MM.1S (cell line): Measurements from ENCODE around the gene TMEM208.

Experiments used
- DNase-seq: peaks from one replicate; pipeline ENCODE4 v3.0.0-alpha.2; 2015
- H2AFZ ChIP-seq: fragments of 300-600 bp; sonication (generic); 2 replicates; pipeline ENCODE4 v1.6.0; 2016; ENCODE audit warnings: antibody characterized with exemption, low read length
- H3F3A ChIP-seq: fragments of 300-600 bp; sonication (generic); 2 replicates; pipeline ENCODE4 v1.6.1; 2016; ENCODE audit warnings: mild to moderate bottlenecking, antibody characterized with exemption, low read length, moderate library complexity, mixed read lengths; ENCODE audit not compliant: insufficient read depth
- H3K27ac ChIP-seq: fragments of 300-600 bp; sonication (generic); 2 replicates; pipeline ENCODE4 v1.5.1; 2016; ENCODE audit warnings: mild to moderate bottlenecking, low read length
- H3K27me3 ChIP-seq: fragments of 300-600 bp; sonication (generic); replicated peaks from 2 replicates; pipeline ENCODE4 v1.6.0; 2016; ENCODE audit warnings: low read length; ENCODE audit not compliant: insufficient read depth
- H3K36me3 ChIP-seq: fragments of 300-600 bp; sonication (generic); replicated peaks from 2 replicates; pipeline ENCODE4 v1.6.1; 2016; ENCODE audit warnings: mild to moderate bottlenecking, low read length, mixed read lengths; ENCODE audit not compliant: insufficient read depth
- H3K4me1 ChIP-seq: fragments of 300-600 bp; sonication (generic); 2 replicates; pipeline ENCODE4 v1.6.1; 2016; ENCODE audit warnings: low read length, mixed read lengths
- H3K4me2 ChIP-seq: fragments of 300-600 bp; sonication (generic); 2 replicates; pipeline ENCODE4 v1.6.0; 2016; ENCODE audit warnings: low read depth, low read length
- H3K4me3 ChIP-seq: fragments of 300-600 bp; sonication (generic); 2 replicates; pipeline ENCODE4 v1.5.1; 2016; ENCODE audit warnings: low read length, mixed read lengths
- H3K79me2 ChIP-seq: fragments of 300-600 bp; sonication (generic); 2 replicates; pipeline ENCODE4 v1.6.1; 2016; ENCODE audit warnings: mixed run types, low read length, mixed read lengths
- H3K9ac ChIP-seq: fragments of 300-600 bp; sonication (generic); 2 replicates; pipeline ENCODE4 v1.6.1; 2016; ENCODE audit warnings: low read length, mixed read lengths
- H3K9me2 ChIP-seq: fragments of 300-600 bp; sonication (generic); replicated peaks from 2 replicates; pipeline ENCODE4 v1.6.1; 2016; ENCODE audit warnings: mild to moderate bottlenecking, low read length, mixed read lengths; ENCODE audit not compliant: insufficient read depth
- H3K9me3 ChIP-seq: fragments of 300-600 bp; sonication (generic); replicated peaks from 2 replicates; pipeline ENCODE4 v1.6.1; 2016; ENCODE audit warnings: mild to moderate bottlenecking, low read length, mixed read lengths; ENCODE audit not compliant: insufficient read depth
- H4K20me1 ChIP-seq: fragments of 300-600 bp; sonication (generic); 2 replicates; pipeline ENCODE4 v1.6.1; 2016; ENCODE audit warnings: mild to moderate bottlenecking, low read length, moderate library complexity, mixed read lengths; ENCODE audit not compliant: insufficient read depth
- CTCF ChIP-seq: fragments of 300-600 bp; sonication (generic); IDR thresholded peaks from 2 replicates; pipeline ENCODE4 v1.5.1; 2016; ENCODE audit warnings: antibody characterized with exemption, low read length, mixed read lengths
- EZH2 ChIP-seq: fragments of 300-600 bp; sonication (generic); optimal IDR thresholded peaks from 2 replicates; pipeline ENCODE3; 2017; ENCODE audit warnings: low read depth, mild to moderate bottlenecking, antibody characterized with exemption, low read length, mixed read lengths
- EZH2phosphoT487 ChIP-seq: fragments of 300-600 bp; sonication (generic); IDR thresholded peaks from 2 replicates; pipeline ENCODE4 v1.6.1; 2018; ENCODE audit warnings: antibody characterized with exemption, low read length

The TMEM208 gene

GRCh38 chr16:67245186-67245585 lies 18.3 kb downstream of the TMEM208 start:
- Histone ChIP-seq H3K4me1 (peaks cover 36% of the 10 kb centered on the region), H3K4me2 (peak overlapping the region; percentile 79), H3K27me3 (peaks cover 13% of the 10 kb centered on the region), H3K27ac (peak overlapping the region; percentile 85), H3K4me3 (peak overlapping the region; percentile 93), H4K20me1 (no peaks in the 10 kb centered on the region), H3F3A (peaks cover 44% of the 10 kb centered on the region), H2AFZ (no peak overlapping the region), H3K9me2 (no peaks in the 10 kb centered on the region), H3K79me2 (peaks cover 51% of the 10 kb centered on the region), H3K9me3 (no peaks in the 10 kb centered on the region), H3K9ac (peak overlapping the region; percentile 80; the same call in 1 of the 2 replicates), H3K36me3 (no peaks in the 10 kb centered on the region)
- no peak for DNase-seq
- TF ChIP-seq EZH2phosphoT487 (no peak), EZH2 (no peak), CTCF (no peak)

DNA sequence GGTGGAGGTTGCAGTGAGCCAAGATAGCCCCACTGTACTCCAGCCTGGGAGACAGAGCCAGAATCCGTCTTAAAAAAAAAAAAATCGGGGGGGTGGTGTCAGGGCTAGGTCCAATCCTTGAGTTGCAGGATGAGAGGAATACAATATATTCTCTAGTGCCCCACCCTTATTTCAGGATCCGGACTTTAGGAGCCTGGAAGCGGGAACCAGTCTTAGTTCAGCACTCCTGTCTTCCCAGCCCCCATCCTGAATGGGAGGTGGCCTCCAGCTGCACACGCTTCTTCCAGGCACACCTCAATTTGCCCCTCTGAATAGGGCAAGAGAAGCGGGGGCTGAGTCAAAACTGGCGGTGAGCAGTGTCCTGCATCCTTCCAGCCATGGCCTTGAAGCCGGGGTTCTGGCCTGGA lies 18.7 kb downstream of the TMEM208 start:
- Histone ChIP-seq H3K36me3 (no peaks in the 10 kb centered on the region), H3K27me3 (peaks cover 17% of the 10 kb centered on the region), H3K79me2 (peaks cover 48% of the 10 kb centered on the region), H4K20me1 (no peaks in the 10 kb centered on the region), H2AFZ (peak overlapping the region; percentile 71; the same call in 1 of the 2 replicates), H3K4me2 (peak overlapping the region; percentile 79), H3K4me1 (peaks cover 36% of the 10 kb centered on the region), H3K27ac (peak overlapping the region; percentile 85), H3K9me2 (no peaks in the 10 kb centered on the region), H3K4me3 (peak overlapping the region; percentile 93), H3K9me3 (no peaks in the 10 kb centered on the region), H3F3A (peaks cover 44% of the 10 kb centered on the region), H3K9ac (peak overlapping the region; percentile 80)
- no peak for TF ChIP-seq EZH2
- no peak for TF ChIP-seq EZH2phosphoT487
- TF ChIP-seq CTCF = no peak
- DNase-seq = no peak

DNA sequence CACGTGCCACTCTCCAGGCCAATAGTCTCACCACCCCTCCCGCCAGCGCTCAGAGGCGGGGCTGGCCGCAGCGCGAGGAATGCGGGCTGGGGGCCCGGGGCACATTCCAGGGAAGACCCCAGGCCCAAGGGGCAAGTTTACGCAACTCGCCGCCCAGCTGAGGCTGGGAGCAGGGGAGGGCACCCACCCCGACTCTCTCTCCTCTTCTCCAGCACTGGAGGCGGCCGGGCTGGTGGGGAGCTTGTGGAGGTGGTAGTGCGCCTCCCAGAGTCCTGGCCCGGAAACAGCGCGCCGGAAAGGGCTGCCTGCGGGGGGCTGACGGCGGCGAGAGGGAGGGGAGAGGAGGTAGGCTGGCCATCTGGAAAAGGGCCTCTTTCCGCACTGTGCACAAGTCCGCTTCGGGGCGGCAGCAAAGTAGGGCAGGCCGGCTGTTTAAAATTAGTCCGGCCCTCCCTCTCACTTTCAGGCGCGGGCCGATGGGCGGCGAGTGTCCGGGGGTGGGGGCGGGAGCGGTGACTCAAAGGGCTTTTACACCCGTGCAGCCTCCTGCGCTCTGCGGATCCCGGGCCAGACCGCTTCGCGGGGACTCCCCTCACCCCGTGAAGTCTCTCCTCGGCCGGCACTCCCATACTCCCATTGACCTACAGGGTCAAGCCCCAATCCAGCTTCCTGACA lies 19.3 kb downstream of the TMEM208 start:
- H3K36me3 ChIP-seq = no peaks in the 10 kb centered on the region
- peak; percentile 83 for DNase-seq
- H3K4me3 ChIP-seq = peak overlapping the region; percentile 93
- no peaks in the 10 kb centered on the region for H4K20me1 ChIP-seq
- H3K4me2 ChIP-seq = peak overlapping the region; percentile 79
- H2AFZ ChIP-seq = peak overlapping the region; percentile 71; the same call in 1 of the 2 replicates
- TF ChIP-seq EZH2phosphoT487 (no peak), EZH2 (no peak), CTCF (peak; percentile 33)
- H3K9me3 ChIP-seq = no peaks in the 10 kb centered on the region
- peaks cover 36% of the 10 kb centered on the region for H3K4me1 ChIP-seq
- H3K79me2 ChIP-seq = peaks cover 44% of the 10 kb centered on the region
- H3K27me3 ChIP-seq = peaks cover 18% of the 10 kb centered on the region
- peak overlapping the region; percentile 85 for H3K27ac ChIP-seq
- H3F3A ChIP-seq = peaks cover 44% of the 10 kb centered on the region
- no peaks in the 10 kb centered on the region for H3K9me2 ChIP-seq
- peak overlapping the region; percentile 80 for H3K9ac ChIP-seq
